A549 treated with AZD9567 at 1 μM for 4 hours (cell line): ENCODE measurements around the gene OR2G3. TPM values are rescaled to one million over a fixed set of nuclear protein-coding genes. Genes with fewer than 3 reads are reported as not detected.

ENCODE experiments used
- total RNA-seq: library from RNA; stranded (reverse); fragments of 200-300 nt; extraction: Qiagen RNA extraction; gene quantifications from 5 replicates; pipeline ENCODE4 v1.2.3, GENCODE V29; 2022; ENCODE audit not compliant: insufficient read depth

The OR2G3 gene
- total RNA-seq = not detected in 5 replicates

DNA sequence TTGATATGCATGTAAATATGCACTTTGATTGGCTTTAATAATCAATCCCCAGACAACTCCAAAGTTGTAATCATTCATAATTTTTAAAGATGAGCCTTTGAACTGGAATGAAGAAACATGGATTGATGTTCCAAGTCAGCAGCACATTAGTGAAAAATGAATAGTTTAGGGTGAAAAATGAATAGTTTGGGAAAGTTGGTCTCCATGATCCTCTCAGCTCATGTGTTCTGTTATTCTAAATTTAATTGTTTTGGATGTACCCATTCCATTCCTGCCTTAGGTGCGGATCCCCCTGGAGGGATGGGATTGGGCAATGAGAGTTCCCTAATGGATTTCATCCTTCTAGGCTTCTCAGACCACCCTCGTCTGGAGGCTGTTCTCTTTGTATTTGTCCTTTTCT is at the start of gene OR2G3:
Gene OR2G3, plus strand, starts transcription at position 301 of the 400 bp plus-strand sequence. Its CDS starts 0 bp downstream, at position 301.

DNA sequence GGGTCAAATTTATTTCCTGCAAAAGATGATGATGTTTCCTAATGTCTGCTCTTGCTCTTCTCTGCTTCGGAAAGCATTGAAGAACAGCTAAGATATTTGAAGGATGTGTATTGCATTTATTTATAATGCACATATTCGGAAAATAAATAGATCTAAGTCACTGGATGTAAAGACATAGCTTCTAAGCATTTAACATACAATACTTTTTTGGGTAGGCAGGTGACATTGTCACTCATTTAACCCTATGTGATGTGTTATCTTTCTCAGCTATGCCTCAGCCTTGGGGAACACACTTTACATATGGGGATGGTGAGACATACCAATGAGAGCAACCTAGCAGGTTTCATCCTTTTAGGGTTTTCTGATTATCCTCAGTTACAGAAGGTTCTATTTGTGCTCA is 17.3 kb upstream of the OR2G3 start, which contains the start of gene OR2G2:
Gene OR2G2, plus strand, starts transcription at position 301 of the 400 bp plus-strand sequence. Its CDS starts 0 bp downstream, at position 301.

Other genes starting within 250 kb of the OR2G3 start
- gene NLRP3, start 189.4 kb upstream of the OR2G3 start, total RNA-seq = not detected in 5 replicates
- not detected in 5 replicates for gene OR2B11, start 147.5 kb upstream of the OR2G3 start, total RNA-seq
- gene OR2C3, start 69.1 kb upstream of the OR2G3 start, total RNA-seq = not detected in 5 replicates
- gene GCSAML, start 56.5 kb upstream of the OR2G3 start, total RNA-seq = not detected in 5 replicates
- not detected in 5 replicates for gene OR2G2, start 17.2 kb upstream of the OR2G3 start, total RNA-seq
- gene OR13G1, start 74.2 kb downstream of the OR2G3 start, total RNA-seq = not detected in 5 replicates
- not detected in 5 replicates for gene OR6F1, start 111.1 kb downstream of the OR2G3 start, total RNA-seq
- gene OR14K1, start 133.0 kb downstream of the OR2G3 start, total RNA-seq = not detected in 5 replicates
- not detected in 5 replicates for gene OR14A2, start 142.6 kb downstream of the OR2G3 start, total RNA-seq
- not detected in 5 replicates for gene OR1C1, start 155.0 kb downstream of the OR2G3 start, total RNA-seq
- gene OR14A16, start 218.5 kb downstream of the OR2G3 start, total RNA-seq = not detected in 5 replicates
- not detected in 5 replicates for gene OR11L1, start 236.3 kb downstream of the OR2G3 start, total RNA-seq